Keratinocyte (primary cell): ENCODE data around the gene SKAP1.

Source experiments
- EZH2 ChIP-seq: IDR thresholded peaks from one replicate; pipeline ENCODE4 v1.6.1; 2012; ENCODE audit warnings: inconsistent platforms, mild to moderate bottlenecking, low read length, moderate library complexity
- TF ChIP-seq, protein P1 (sequence below), 3 experiments: IDR thresholded peaks in 1 of 3; conservative IDR thresholded peaks in 1 of 3; optimal IDR thresholded peaks in 1 of 3; 2 replicates in 2 of 3; 3 replicates in 1 of 3; pipeline versions ENCODE3 to v1.5.1; 2011; ENCODE audit warnings: low read length in 3 of 3, mild to moderate bottlenecking in 3 of 3, moderate library complexity in 2 of 3, control low read depth in 1 of 3, inconsistent platforms in 1 of 3; ENCODE audit not compliant: insufficient read depth in 2 of 3; ENCODE audit errors: extremely low read depth in 1 of 3

DNA sequence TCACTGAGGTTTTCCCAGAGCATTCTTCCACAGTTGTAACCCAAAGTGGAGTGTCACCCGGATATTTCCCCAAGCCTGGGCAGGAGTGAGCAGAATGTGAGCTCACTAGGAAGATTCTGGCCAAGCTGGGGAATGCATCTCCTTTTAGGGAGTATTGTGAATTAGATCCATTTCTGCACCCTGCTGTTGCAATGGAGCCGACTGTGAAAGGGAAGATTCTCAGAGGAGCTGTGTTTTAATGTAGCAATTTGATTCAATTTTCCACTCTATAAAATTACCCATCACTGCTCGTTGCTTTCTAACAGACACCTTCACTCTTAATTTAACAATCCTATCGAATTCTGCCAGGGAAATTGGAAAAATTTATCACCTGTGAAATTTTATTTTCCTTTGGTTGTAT is 251.7 kb downstream of the SKAP1 start:
- TF ChIP-seq, protein P1, sequence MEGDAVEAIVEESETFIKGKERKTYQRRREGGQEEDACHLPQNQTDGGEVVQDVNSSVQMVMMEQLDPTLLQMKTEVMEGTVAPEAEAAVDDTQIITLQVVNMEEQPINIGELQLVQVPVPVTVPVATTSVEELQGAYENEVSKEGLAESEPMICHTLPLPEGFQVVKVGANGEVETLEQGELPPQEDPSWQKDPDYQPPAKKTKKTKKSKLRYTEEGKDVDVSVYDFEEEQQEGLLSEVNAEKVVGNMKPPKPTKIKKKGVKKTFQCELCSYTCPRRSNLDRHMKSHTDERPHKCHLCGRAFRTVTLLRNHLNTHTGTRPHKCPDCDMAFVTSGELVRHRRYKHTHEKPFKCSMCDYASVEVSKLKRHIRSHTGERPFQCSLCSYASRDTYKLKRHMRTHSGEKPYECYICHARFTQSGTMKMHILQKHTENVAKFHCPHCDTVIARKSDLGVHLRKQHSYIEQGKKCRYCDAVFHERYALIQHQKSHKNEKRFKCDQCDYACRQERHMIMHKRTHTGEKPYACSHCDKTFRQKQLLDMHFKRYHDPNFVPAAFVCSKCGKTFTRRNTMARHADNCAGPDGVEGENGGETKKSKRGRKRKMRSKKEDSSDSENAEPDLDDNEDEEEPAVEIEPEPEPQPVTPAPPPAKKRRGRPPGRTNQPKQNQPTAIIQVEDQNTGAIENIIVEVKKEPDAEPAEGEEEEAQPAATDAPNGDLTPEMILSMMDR (optimal IDR thresholded peaks at IDR 0.05 in 1 of 3, IDR thresholded peaks at IDR 0.05 in 1 of 3, conservative IDR thresholded peaks at IDR 0.05 in 1 of 3; ENCODE audit: extremely low read depth in 1 of 3, insufficient read depth in 2 of 3, low read length in 3 of 3), result no peak
- no peak for TF ChIP-seq EZH2
